ENCODE measurements around the gene NOL3. TPM values are rescaled to one million over a fixed set of nuclear protein-coding genes. Genes with fewer than 3 reads are reported as not detected.
A peak's percentile ranks its signal among the peaks of the same experiment; 100 is the strongest.

Gene NOL3
- total and polyA plus RNA-seq, 9 of the 15 experiments (the other 6 are each of a cell fraction or from before 2014, with no cell fraction given) = 0.45 to 14.0 (median 5.4) TPM

DNA sequence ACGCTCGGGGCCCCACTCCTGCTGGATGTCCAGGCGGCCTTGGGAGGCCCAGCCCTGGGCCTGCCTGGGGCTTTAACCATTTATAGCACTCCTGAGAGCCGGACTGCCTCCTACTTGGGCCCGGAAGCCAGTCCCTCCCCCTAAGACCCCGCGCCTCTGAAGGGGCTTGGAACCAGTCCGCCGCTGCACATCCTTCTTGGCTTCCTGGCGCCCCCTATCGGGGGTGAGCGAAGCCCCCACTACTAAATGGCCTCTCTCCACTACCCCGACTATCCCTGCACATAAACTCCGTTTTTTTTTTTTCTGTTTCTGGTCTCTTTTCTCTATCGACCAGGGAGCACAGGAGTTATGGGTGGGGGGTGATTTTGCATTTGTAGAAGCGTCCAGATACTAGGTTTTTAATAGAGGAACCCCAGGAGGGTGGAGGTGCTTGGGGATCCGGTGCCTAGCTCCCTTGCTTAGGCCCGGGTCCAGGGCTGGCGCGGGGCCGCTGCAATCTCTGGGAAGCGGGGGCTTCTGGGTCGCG lies 633 bp upstream of the NOL3 start (continued):
- TF ChIP-seq CC2D1A (IDR thresholded peaks at IDR 0.05) (0 out of 2 replicates have a peak, but pooled peaks have one; percentile 11), NFIX (CRISPR knock-in tag; IDR thresholded peaks at IDR 0.05; ENCODE audit: low read depth) (no peak), ZNF12 (CRISPR knock-in tag; IDR thresholded peaks at IDR 0.05) (no peak), TCF7 (IDR thresholded peaks at IDR 0.05; ENCODE audit: borderline replicate concordance) (no peak), CBX8 (IDR thresholded peaks at IDR 0.05; ENCODE audit: borderline replicate concordance, extremely low read depth, low read depth, low read length, poor library complexity, severe bottlenecking) (no peak), XRCC3 (IDR thresholded peaks at IDR 0.05) (no peak), CTBP1 (IDR thresholded peaks at IDR 0.05; ENCODE audit: borderline replicate concordance) (no peak), PHF20 (IDR thresholded peaks at IDR 0.05; ENCODE audit: partially characterized antibody) (no peak), RAD51 (IDR thresholded peaks at IDR 0.05; ENCODE audit: borderline replicate concordance, low read depth) (no peak), ZBTB1 (CRISPR knock-in tag; IDR thresholded peaks at IDR 0.05; ENCODE audit: borderline replicate concordance, low read depth) (no peak), RAD21 (CRISPR knock-in tag; conservative IDR thresholded peaks at IDR 0.05 in 1 of 2, IDR thresholded peaks at IDR 0.05 in 1 of 2) (peak in 1 of 2 experiments; percentile 34; a peak in 2 of 4 replicates), ZNF764 (CRISPR knock-in tag; IDR thresholded peaks at IDR 0.05; ENCODE audit: low read depth) (no peak), GTF2E2 (tag; IDR thresholded peaks at IDR 0.05) (no peak)
- TF ChIP-seq, protein P1, sequence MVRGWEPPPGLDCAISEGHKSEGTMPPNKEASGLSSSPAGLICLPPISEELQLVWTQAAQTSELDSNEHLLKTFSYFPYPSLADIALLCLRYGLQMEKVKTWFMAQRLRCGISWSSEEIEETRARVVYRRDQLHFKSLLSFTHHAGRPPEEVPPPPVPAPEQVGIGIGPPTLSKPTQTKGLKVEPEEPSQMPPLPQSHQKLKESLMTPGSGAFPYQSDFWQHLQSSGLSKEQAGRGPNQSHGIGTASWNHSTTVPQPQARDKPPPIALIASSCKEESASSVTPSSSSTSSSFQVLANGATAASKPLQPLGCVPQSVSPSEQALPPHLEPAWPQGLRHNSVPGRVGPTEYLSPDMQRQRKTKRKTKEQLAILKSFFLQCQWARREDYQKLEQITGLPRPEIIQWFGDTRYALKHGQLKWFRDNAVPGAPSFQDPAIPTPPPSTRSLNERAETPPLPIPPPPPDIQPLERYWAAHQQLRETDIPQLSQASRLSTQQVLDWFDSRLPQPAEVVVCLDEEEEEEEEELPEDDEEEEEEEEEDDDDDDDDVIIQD (CRISPR knock-in tag; IDR thresholded peaks at IDR 0.05) = no peak
- TF ChIP-seq, protein P2, sequence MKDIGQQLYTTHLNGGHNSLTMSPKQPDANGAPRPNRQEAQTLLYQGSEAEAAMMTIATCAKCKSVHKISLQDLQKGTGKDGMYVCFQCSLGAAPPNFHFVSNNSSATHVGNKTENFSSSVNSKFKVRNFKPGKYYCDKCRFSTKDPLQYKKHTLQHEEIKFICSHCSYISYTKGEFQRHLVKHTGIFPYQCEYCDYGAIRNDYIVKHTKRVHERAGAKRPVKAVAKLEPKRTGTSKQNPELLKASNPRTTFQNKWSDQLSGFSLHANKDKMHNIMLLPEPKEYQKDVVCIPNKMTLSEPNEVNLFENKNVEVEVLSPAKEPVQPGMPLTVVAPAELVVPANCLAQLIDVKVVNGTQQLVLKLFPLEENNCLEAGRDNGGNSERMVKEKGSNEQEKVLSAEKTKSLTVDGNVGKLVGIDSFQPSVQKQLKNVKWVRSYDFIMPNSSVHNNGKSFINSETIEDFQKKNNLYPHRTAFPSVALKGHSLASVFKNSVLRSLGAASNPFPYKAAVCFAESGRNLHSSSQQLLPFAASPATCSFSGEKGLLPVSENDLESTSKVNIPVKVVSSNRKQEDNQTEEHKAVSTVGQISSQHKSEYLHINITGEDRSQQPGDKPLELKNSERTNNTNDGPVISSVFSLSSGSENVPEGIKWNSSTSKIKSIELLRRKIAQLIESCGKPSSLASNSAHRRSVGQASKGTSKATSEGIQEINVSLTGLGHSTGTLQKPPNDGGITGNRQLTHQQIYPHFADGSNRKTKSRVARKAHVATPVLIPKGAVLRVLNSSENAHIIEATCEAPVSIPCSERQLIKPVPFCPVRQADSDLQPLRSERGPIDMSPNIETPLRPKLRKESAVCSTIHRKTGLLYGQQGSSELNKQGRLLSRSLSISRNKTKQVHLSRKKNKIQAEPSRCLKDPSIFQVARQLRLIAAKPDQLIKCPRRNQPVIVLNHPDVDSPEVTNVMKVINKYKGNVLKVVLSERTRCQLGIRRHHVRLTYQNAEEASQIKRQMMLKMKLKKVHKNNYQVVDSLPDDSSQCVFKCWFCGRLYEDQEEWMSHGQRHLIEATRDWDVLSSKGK (CRISPR knock-in tag; IDR thresholded peaks at IDR 0.05) = no peak
- TF ChIP-seq, protein P3, sequence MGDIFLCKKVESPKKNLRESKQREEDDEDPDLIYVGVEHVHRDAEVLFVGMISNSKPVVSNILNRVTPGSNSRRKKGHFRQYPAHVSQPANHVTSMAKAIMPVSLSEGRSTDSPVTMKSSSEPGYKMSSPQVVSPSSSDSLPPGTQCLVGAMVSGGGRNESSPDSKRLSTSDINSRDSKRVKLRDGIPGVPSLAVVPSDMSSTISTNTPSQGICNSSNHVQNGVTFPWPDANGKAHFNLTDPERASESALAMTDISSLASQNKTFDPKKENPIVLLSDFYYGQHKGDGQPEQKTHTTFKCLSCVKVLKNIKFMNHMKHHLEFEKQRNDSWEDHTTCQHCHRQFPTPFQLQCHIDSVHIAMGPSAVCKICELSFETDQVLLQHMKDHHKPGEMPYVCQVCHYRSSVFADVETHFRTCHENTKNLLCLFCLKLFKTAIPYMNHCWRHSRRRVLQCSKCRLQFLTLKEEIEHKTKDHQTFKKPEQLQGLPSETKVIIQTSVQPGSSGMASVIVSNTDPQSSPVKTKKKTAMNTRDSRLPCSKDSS (IDR thresholded peaks at IDR 0.05; ENCODE audit: low read depth, partially characterized antibody) = no peak
- TF ChIP-seq, protein P4, sequence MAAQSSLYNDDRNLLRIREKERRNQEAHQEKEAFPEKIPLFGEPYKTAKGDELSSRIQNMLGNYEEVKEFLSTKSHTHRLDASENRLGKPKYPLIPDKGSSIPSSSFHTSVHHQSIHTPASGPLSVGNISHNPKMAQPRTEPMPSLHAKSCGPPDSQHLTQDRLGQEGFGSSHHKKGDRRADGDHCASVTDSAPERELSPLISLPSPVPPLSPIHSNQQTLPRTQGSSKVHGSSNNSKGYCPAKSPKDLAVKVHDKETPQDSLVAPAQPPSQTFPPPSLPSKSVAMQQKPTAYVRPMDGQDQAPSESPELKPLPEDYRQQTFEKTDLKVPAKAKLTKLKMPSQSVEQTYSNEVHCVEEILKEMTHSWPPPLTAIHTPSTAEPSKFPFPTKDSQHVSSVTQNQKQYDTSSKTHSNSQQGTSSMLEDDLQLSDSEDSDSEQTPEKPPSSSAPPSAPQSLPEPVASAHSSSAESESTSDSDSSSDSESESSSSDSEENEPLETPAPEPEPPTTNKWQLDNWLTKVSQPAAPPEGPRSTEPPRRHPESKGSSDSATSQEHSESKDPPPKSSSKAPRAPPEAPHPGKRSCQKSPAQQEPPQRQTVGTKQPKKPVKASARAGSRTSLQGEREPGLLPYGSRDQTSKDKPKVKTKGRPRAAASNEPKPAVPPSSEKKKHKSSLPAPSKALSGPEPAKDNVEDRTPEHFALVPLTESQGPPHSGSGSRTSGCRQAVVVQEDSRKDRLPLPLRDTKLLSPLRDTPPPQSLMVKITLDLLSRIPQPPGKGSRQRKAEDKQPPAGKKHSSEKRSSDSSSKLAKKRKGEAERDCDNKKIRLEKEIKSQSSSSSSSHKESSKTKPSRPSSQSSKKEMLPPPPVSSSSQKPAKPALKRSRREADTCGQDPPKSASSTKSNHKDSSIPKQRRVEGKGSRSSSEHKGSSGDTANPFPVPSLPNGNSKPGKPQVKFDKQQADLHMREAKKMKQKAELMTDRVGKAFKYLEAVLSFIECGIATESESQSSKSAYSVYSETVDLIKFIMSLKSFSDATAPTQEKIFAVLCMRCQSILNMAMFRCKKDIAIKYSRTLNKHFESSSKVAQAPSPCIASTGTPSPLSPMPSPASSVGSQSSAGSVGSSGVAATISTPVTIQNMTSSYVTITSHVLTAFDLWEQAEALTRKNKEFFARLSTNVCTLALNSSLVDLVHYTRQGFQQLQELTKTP (IDR thresholded peaks at IDR 0.05; ENCODE audit: low read depth in 1 of 2, partially characterized antibody in 2 of 2) = peak in 1 of 2 experiments; percentile 27
